ENCODE data around the gene CROCC2. TPM values are rescaled to one million over a fixed set of nuclear protein-coding genes. Genes with fewer than 3 reads are reported as not detected.

CROCC2 gene
- total and polyA plus RNA-seq, 2 of the 13 experiments (the other 11 are each of a cell fraction or from before 2014, with no cell fraction given), result not detected

GRCh38 chr2:240868286-240869108, 37.6 kb upstream of the CROCC2 start, which contains the start of gene AGXT (continued):
- TF ChIP-seq SRY (CRISPR knock-in tag; IDR thresholded peaks at IDR 0.05), result peak; percentile 59; the same call in 1 of the 2 replicates
- TF ChIP-seq ZNF138 (CRISPR knock-in tag; IDR thresholded peaks at IDR 0.05; ENCODE audit: low read depth), result no peak
- no peak; the same call in 1 of the 2 replicates for TF ChIP-seq ZBTB2 (CRISPR knock-in tag; IDR thresholded peaks at IDR 0.05; ENCODE audit: low read depth)
- no peak for TF ChIP-seq ZNF282 (IDR thresholded peaks at IDR 0.05; ENCODE audit: partially characterized antibody)
- peak; percentile 75 for TF ChIP-seq ERF (CRISPR knock-in tag; IDR thresholded peaks at IDR 0.05)
- no peak for TF ChIP-seq ZNF12 (CRISPR knock-in tag; IDR thresholded peaks at IDR 0.05)
- no peak for TF ChIP-seq ZNF776 (CRISPR knock-in tag; IDR thresholded peaks at IDR 0.05)
- peak; percentile 88; the same call in 1 of the 2 replicates for TF ChIP-seq ZNF691 (CRISPR knock-in tag; IDR thresholded peaks at IDR 0.05; ENCODE audit: borderline replicate concordance, low read depth)
- TF ChIP-seq ZSCAN30 (CRISPR knock-in tag; IDR thresholded peaks at IDR 0.05), result no peak
- no peak for TF ChIP-seq CCAR2 (optimal IDR thresholded peaks at IDR 0.05; ENCODE audit: low read depth, low read length)
- TF ChIP-seq ZNF333 (CRISPR knock-in tag; IDR thresholded peaks at IDR 0.05; ENCODE audit: borderline replicate concordance), result 0 out of 2 replicates have a peak, but pooled peaks have one; percentile 26
- peak; percentile 88 for TF ChIP-seq TFAP4 (IDR thresholded peaks at IDR 0.05; ENCODE audit: borderline replicate concordance, low read depth)
- no peak for TF ChIP-seq ZSCAN22 (CRISPR knock-in tag; IDR thresholded peaks at IDR 0.05)
- peak; percentile 61 for TF ChIP-seq PHF8 (CRISPR knock-in tag; IDR thresholded peaks at IDR 0.05)
- peak; percentile 43; the same call in 1 of the 2 replicates for TF ChIP-seq BCL3 (CRISPR knock-in tag; IDR thresholded peaks at IDR 0.05)
- no peak for TF ChIP-seq ZNF570 (CRISPR knock-in tag; IDR thresholded peaks at IDR 0.05; ENCODE audit: borderline replicate concordance)
- TF ChIP-seq E2F2 (CRISPR knock-in tag; IDR thresholded peaks at IDR 0.05; ENCODE audit: borderline replicate concordance), result no peak; the same call in 1 of the 2 replicates
- no peak for TF ChIP-seq AFF4 (CRISPR knock-in tag; IDR thresholded peaks at IDR 0.05)

All from HepG2 (cell line).